ENCODE results near the gene CYP4F8. TPM values are rescaled to one million over a fixed set of nuclear protein-coding genes. Genes with fewer than 3 reads are reported as not detected.
"Not testable (repeated sequence)": the region's sequence is repeated elsewhere in the genome, so short reads cannot be mapped to it uniquely, and the experiment has no call there.

CYP4F8 gene
- total RNA-seq, 4 donors from 2014 or later = not detected

- DNase-seq = no peak
- WGBS, 2 donors = 25 to 38% methylated on average over 9 of the region's 9 CpGs
- TF ChIP-seq POLR2A (IDR thresholded peaks at IDR 0.05) = no peak
- TF ChIP-seq, protein P1, sequence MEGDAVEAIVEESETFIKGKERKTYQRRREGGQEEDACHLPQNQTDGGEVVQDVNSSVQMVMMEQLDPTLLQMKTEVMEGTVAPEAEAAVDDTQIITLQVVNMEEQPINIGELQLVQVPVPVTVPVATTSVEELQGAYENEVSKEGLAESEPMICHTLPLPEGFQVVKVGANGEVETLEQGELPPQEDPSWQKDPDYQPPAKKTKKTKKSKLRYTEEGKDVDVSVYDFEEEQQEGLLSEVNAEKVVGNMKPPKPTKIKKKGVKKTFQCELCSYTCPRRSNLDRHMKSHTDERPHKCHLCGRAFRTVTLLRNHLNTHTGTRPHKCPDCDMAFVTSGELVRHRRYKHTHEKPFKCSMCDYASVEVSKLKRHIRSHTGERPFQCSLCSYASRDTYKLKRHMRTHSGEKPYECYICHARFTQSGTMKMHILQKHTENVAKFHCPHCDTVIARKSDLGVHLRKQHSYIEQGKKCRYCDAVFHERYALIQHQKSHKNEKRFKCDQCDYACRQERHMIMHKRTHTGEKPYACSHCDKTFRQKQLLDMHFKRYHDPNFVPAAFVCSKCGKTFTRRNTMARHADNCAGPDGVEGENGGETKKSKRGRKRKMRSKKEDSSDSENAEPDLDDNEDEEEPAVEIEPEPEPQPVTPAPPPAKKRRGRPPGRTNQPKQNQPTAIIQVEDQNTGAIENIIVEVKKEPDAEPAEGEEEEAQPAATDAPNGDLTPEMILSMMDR (IDR thresholded peaks at IDR 0.05) = no peak
- H3K4me3 ChIP-seq (replicated peaks in 1 of 3) = no peak overlapping the region
- H3K4me1 ChIP-seq = peaks cover 0 to 6% of the 10 kb centered on the region in 2 donors
- H3K27ac ChIP-seq = no peak overlapping the region
- H3K9me3 ChIP-seq = no peaks in the 10 kb centered on the region
- no peaks in the 10 kb centered on the region for H3K27me3 ChIP-seq
- H3K36me3 ChIP-seq = no peaks in the 10 kb centered on the region
- intact Hi-C loops (cut with DNase I) = no loop called here
Observed at GRCh38 chr19:15673176-15673654, 58.2 kb downstream of the CYP4F8 start.

GRCh38 chr19:15675560-15675959, 60.5 kb downstream of the CYP4F8 start:
- intact Hi-C loops (cut with DNase I) = no loop called here
- TF ChIP-seq POLR2A (IDR thresholded peaks at IDR 0.05) = no peak
- TF ChIP-seq, protein P1 (IDR thresholded peaks at IDR 0.05) = no peak
- no peaks in the 10 kb centered on the region for H3K36me3 ChIP-seq
- DNase-seq = no peak
- H3K27me3 ChIP-seq = no peaks in the 10 kb centered on the region
- WGBS, 2 donors = 52 to 57% methylated on average over 3 of the region's 3 CpGs
- no peaks in the 10 kb centered on the region for H3K9me3 ChIP-seq
- H3K4me3 ChIP-seq (replicated peaks in 1 of 3) = no peak overlapping the region
- H3K4me1 ChIP-seq = peaks cover 0 to 6% of the 10 kb centered on the region in 2 donors
- no peak overlapping the region for H3K27ac ChIP-seq

GRCh38 chr19:15679089-15679488, 64.1 kb downstream of the CYP4F8 start:
- no peaks in the 10 kb centered on the region for H3K4me1 ChIP-seq
- intact Hi-C loops (cut with DNase I) = no loop called here
- no peak overlapping the region for H3K4me3 ChIP-seq (replicated peaks in 1 of 3)
- no peak overlapping the region for H3K27ac ChIP-seq
- no peak for DNase-seq
- 17% methylated on average over 4 of the region's 4 CpGs for WGBS, 2 donors
- H3K9me3 ChIP-seq = no peaks in the 10 kb centered on the region
- no peaks in the 10 kb centered on the region for H3K27me3 ChIP-seq
- TF ChIP-seq, protein P1 (IDR thresholded peaks at IDR 0.05) = no peak
- TF ChIP-seq POLR2A (IDR thresholded peaks at IDR 0.05) = no peak
- H3K36me3 ChIP-seq = no peaks in the 10 kb centered on the region

DNA sequence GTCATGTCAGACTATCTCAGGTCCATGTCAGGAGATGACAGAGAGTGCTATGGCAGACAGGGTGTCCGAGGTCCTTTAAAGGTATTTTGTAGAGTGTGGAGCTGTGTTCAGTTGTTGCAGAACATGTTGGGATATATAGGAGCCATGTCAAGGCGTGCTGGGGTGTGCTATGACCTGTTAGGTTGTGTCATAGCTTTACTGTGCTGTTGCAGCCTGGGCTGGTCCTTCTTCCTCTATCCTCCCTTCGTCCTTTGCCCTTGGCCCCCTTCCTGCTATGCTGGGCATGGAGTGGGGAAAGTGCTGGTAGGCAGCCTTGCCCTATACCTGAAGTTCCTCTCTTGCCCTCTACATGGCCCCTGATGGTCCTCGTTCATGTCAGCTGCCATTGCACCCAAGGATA, 64.8 kb downstream of the CYP4F8 start:
- H3K27me3 ChIP-seq; intact Hi-C loops (cut with DNase I); H3K27ac ChIP-seq; H3K9me3 ChIP-seq; H3K4me3 ChIP-seq (replicated peaks in 1 of 3); DNase-seq; H3K36me3 ChIP-seq; H3K4me1 ChIP-seq: not testable (repeated sequence)
- WGBS, 2 donors = 49 to 56% methylated on average over 3 to 4 of the region's 4 CpGs

Small RNAs within 50 kb of the gene (small RNA-seq; reads per million reads assigned to genes)
- not detected for gene AD000091.1

Other genes with a start within 250 kb of the CYP4F8 start
- 10 to 100 TPM; 21.8 to 33.2 (median 26.6) TPM for gene AKAP8, start 235.4 kb upstream of the CYP4F8 start, total RNA-seq
- 100 to 1,000 TPM; 122 to 272 (median 204) TPM for gene AKAP8L, start 196.2 kb upstream of the CYP4F8 start, total RNA-seq
- gene WIZ, start 165.3 kb upstream of the CYP4F8 start, total RNA-seq = 10 to 100 TPM; 23.0 to 48.5 (median 29.6) TPM
- gene RASAL3, start 150.7 kb upstream of the CYP4F8 start, total RNA-seq = 1 to 10 TPM; 2.6 to 4.4 (median 3.7) TPM
- not detected for gene PGLYRP2, start 135.7 kb upstream of the CYP4F8 start, total RNA-seq
- gene CYP4F22, start 106.7 kb upstream of the CYP4F8 start, total RNA-seq = under 1 TPM in 1 of 4 donors, not detected in 3; 0.11 TPM
- gene CYP4F3, start 25.7 kb downstream of the CYP4F8 start, total RNA-seq = under 1 TPM in 2 of 4 donors, not detected in 2; 0.33 to 0.59 TPM
- gene CYP4F12, start 57.9 kb downstream of the CYP4F8 start, total RNA-seq = 1 to 10 TPM; 1.9 to 4.6 (median 3.2) TPM
- gene OR10H2, start 112.8 kb downstream of the CYP4F8 start, total RNA-seq = not detected
- not detected for gene OR10H3, start 122.8 kb downstream of the CYP4F8 start, total RNA-seq
- gene OR10H5, start 172.4 kb downstream of the CYP4F8 start, total RNA-seq = not detected
- not detected for gene OR10H1, start 200.4 kb downstream of the CYP4F8 start, total RNA-seq

All from thyroid gland (tissue), 4 donors.